SJCRH30 (cell line): ENCODE data around the gene ZGPAT. TPM values are rescaled to one million over a fixed set of nuclear protein-coding genes. Genes with fewer than 3 reads are reported as not detected.
"Not testable (repeated sequence)": the region's sequence is repeated elsewhere in the genome, so short reads cannot be mapped to it uniquely, and the experiment has no call there.

Source experiments
- DNase-seq, 2 experiments: peaks; one replicate each; pipeline ENCODE4 v3.0.0-alpha.2; 2015 to 2020
- H3K27ac ChIP-seq: fragments of 250-450 bp; sonication (Bioruptor Pico); 2 replicates; pipeline ENCODE4 v1.5.1; 2020; ENCODE audit warnings: mild to moderate bottlenecking, moderate library complexity
- H3K27me3 ChIP-seq: fragments of 250-450 bp; sonication (Bioruptor Pico); 2 replicates; pipeline ENCODE4 v1.5.1; 2020; ENCODE audit warnings: mild to moderate bottlenecking, moderate library complexity
- H3K36me3 ChIP-seq: fragments of 250-450 bp; sonication (Bioruptor Pico); 2 replicates; pipeline ENCODE4 v1.5.1; 2020; ENCODE audit warnings: mild to moderate bottlenecking, moderate library complexity
- H3K4me1 ChIP-seq: fragments of 250-450 bp; sonication (Bioruptor Pico); 2 replicates; pipeline ENCODE4 v1.5.1; 2020; ENCODE audit warnings: mild to moderate bottlenecking, moderate library complexity
- H3K4me3 ChIP-seq: fragments of 250-450 bp; sonication (Bioruptor Pico); 2 replicates; pipeline ENCODE4 v1.5.1; 2020; ENCODE audit warnings: mild to moderate bottlenecking, moderate library complexity
- H3K9me3 ChIP-seq: fragments of 250-450 bp; sonication (Bioruptor Pico); replicated peaks from 2 replicates; pipeline ENCODE4 v1.5.1; 2020; ENCODE audit warnings: mild to moderate bottlenecking, moderate library complexity
- total RNA-seq: library from RNA; depleted of rRNA; stranded (reverse); fragments of >200 nt; shearing (Covaris generic); gene quantifications from 2 replicates; pipeline ENCODE4 v1.2.3, GENCODE V29; 2014

The ZGPAT gene
- total RNA-seq, 1 experiment from 2014 or later, result 26.2 TPM

GRCh38 chr20:63769891-63770474 is 62.1 kb downstream of the ZGPAT start:
- no peak overlapping the region for H3K4me3 ChIP-seq
- no peaks in the 10 kb centered on the region for H3K36me3 ChIP-seq
- H3K9me3 ChIP-seq, result no peaks in the 10 kb centered on the region
- H3K27me3 ChIP-seq, result no peaks in the 10 kb centered on the region
- H3K27ac ChIP-seq, result no peak overlapping the region
- DNase-seq, result no peak
- no peaks in the 10 kb centered on the region for H3K4me1 ChIP-seq

- no peaks in the 10 kb centered on the region for H3K27me3 ChIP-seq
- no peaks in the 10 kb centered on the region for H3K36me3 ChIP-seq
- DNase-seq, result no peak
- H3K27ac ChIP-seq, result no peak overlapping the region
- H3K4me1 ChIP-seq, result no peaks in the 10 kb centered on the region
- no peaks in the 10 kb centered on the region for H3K9me3 ChIP-seq
- no peak overlapping the region for H3K4me3 ChIP-seq
These were observed 63.3 kb downstream of the ZGPAT start for GRCh38 chr20:63771046-63771707.

- Histone ChIP-seq H3K36me3 (no peaks in the 10 kb centered on the region), H3K9me3 (no peaks in the 10 kb centered on the region; the same call in 1 of the 2 replicates), H3K4me3 (no peak overlapping the region), H3K27ac (no peak overlapping the region), H3K4me1 (no peaks in the 10 kb centered on the region), H3K27me3 (no peaks in the 10 kb centered on the region)
- DNase-seq, result no peak
These were observed 65.1 kb downstream of the ZGPAT start for GRCh38 chr20:63772781-63773518.

GRCh38 chr20:63773571-63774241 is 65.9 kb downstream of the ZGPAT start:
- H3K27me3 ChIP-seq, result no peaks in the 10 kb centered on the region
- no peaks in the 10 kb centered on the region for H3K36me3 ChIP-seq
- H3K4me3 ChIP-seq, result no peak overlapping the region
- H3K9me3 ChIP-seq, result no peaks in the 10 kb centered on the region; the same call in 1 of the 2 replicates
- no peaks in the 10 kb centered on the region for H3K4me1 ChIP-seq
- DNase-seq, result no peak
- H3K27ac ChIP-seq, result no peak overlapping the region

GRCh38 chr20:63774306-63774705 is 66.5 kb downstream of the ZGPAT start:
- Histone ChIP-seq H3K27ac (no peak overlapping the region), H3K27me3 (no peaks in the 10 kb centered on the region), H3K4me3 (no peak overlapping the region), H3K4me1 (no peaks in the 10 kb centered on the region), H3K9me3 (no peaks in the 10 kb centered on the region; the same call in 1 of the 2 replicates), H3K36me3 (no peaks in the 10 kb centered on the region)
- no peak for DNase-seq

GRCh38 chr20:63775096-63775978 is 67.5 kb downstream of the ZGPAT start:
- Histone ChIP-seq H3K4me1 (no peaks in the 10 kb centered on the region), H3K36me3 (no peaks in the 10 kb centered on the region), H3K9me3 (no peaks in the 10 kb centered on the region; the same call in 1 of the 2 replicates), H3K4me3 (no peak overlapping the region), H3K27ac (no peak overlapping the region), H3K27me3 (no peaks in the 10 kb centered on the region)
- no peak for DNase-seq

- DNase-seq, H3K9me3 ChIP-seq: not testable (repeated sequence)
These were observed 69.0 kb downstream of the ZGPAT start for GRCh38 chr20:63776875-63777274.

GRCh38 chr20:63777614-63778013 is 69.8 kb downstream of the ZGPAT start:
- H3K4me3 ChIP-seq, result no peak overlapping the region
- no peaks in the 10 kb centered on the region for H3K36me3 ChIP-seq
- H3K27me3 ChIP-seq, result no peaks in the 10 kb centered on the region
- no peaks in the 10 kb centered on the region for H3K4me1 ChIP-seq
- no peak for DNase-seq
- H3K27ac ChIP-seq, result no peak overlapping the region
- no peaks in the 10 kb centered on the region; the same call in 1 of the 2 replicates for H3K9me3 ChIP-seq

More at GRCh38 chr20:63776875-63777274, 69.0 kb downstream of the ZGPAT start:
- not testable (repeated sequence) for H3K4me3 ChIP-seq, H3K27me3 ChIP-seq, H3K4me1 ChIP-seq, H3K27ac ChIP-seq, H3K36me3 ChIP-seq

- no peaks in the 10 kb centered on the region; the same call in 1 of the 2 replicates for H3K9me3 ChIP-seq
- no peak for DNase-seq
- no peaks in the 10 kb centered on the region for H3K36me3 ChIP-seq
- H3K27me3 ChIP-seq, result no peaks in the 10 kb centered on the region
- H3K4me1 ChIP-seq, result no peaks in the 10 kb centered on the region
- H3K27ac ChIP-seq, result no peak overlapping the region
- no peak overlapping the region for H3K4me3 ChIP-seq
These were observed 70.4 kb downstream of the ZGPAT start for GRCh38 chr20:63778034-63778752.

GRCh38 chr20:63778857-63779256 is 71.0 kb downstream of the ZGPAT start:
- no peak for DNase-seq
- no peaks in the 10 kb centered on the region for H3K4me1 ChIP-seq
- H3K27me3 ChIP-seq, result no peaks in the 10 kb centered on the region
- no peaks in the 10 kb centered on the region for H3K36me3 ChIP-seq
- no peak overlapping the region for H3K27ac ChIP-seq
- H3K9me3 ChIP-seq, result no peaks in the 10 kb centered on the region; the same call in 1 of the 2 replicates
- no peak overlapping the region for H3K4me3 ChIP-seq

GRCh38 chr20:63781181-63781580 is 73.3 kb downstream of the ZGPAT start:
- DNase-seq, result no peak
- Histone ChIP-seq H3K27ac (no peak overlapping the region), H3K4me3 (no peak overlapping the region), H3K4me1 (no peaks in the 10 kb centered on the region), H3K36me3 (no peaks in the 10 kb centered on the region), H3K9me3 (no peaks in the 10 kb centered on the region; the same call in 1 of the 2 replicates), H3K27me3 (no peaks in the 10 kb centered on the region)

GRCh38 chr20:63782051-63782471 is 74.2 kb downstream of the ZGPAT start:
- H3K4me3 ChIP-seq, result no peak overlapping the region
- no peak overlapping the region for H3K27ac ChIP-seq
- H3K4me1 ChIP-seq, result no peaks in the 10 kb centered on the region
- no peaks in the 10 kb centered on the region for H3K36me3 ChIP-seq
- H3K27me3 ChIP-seq, result no peaks in the 10 kb centered on the region
- H3K9me3 ChIP-seq, result no peaks in the 10 kb centered on the region; the same call in 1 of the 2 replicates
- DNase-seq, result no peak

- Histone ChIP-seq H3K4me1 (no peaks in the 10 kb centered on the region), H3K27me3 (no peaks in the 10 kb centered on the region), H3K4me3 (no peak overlapping the region), H3K9me3 (no peaks in the 10 kb centered on the region), H3K27ac (no peak overlapping the region), H3K36me3 (no peaks in the 10 kb centered on the region)
- no peak for DNase-seq
These were observed 74.7 kb downstream of the ZGPAT start for GRCh38 chr20:63782521-63782971.
